RKO (cell line): ENCODE data around the gene EN1.

Source experiments
- DNase-seq: peaks from one replicate; pipeline ENCODE4 v3.0.0-alpha.2; 2016; ENCODE audit warnings: low spot score

The EN1 gene

GRCh38 chr2:118817469-118817868 lies 30.0 kb downstream of the EN1 start:
- no peak for DNase-seq

DNA sequence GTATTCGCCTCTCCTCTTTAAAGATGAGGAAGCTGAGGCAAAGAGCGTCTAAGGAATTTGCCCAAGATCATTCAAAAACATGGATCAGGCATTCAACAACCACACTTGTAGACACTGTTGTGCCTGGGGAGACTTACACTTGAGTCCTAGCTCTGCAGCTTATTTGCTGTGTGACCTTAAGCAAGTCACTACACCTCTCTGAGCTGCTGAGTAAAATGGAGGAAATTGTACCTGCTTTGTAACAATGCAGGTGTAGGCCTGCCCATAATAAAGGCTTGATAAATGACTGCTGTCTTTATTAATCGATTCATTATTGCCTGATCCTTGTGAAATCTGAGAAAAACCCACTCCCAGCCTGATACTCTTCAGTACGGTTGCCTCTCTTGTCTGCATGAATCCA lies 30.8 kb downstream of the EN1 start:
- DNase-seq = no peak

DNA sequence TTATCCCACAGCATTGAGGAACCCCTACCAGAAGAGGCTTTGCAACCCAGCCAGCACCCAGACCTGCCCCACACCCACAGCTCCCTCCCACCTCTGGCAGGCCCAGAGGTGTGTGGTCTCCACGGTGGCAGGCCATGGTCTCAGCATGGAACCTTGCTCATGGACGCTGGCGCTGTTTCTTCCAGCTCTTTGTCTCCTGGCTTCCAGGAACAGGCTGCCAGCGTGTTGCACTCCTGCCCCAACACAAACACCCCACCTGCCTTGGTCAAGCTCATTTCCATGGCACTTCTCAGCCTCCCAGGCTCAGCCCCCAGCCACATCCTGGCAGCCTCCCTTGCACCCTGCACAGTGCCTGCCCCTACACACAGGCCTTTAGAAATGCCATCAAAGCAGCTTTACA lies 31.7 kb downstream of the EN1 start:
- no peak for DNase-seq

GRCh38 chr2:118815314-118815713 lies 32.1 kb downstream of the EN1 start:
- no peak for DNase-seq

- no peak for DNase-seq
Observed at GRCh38 chr2:118814368-118814767, 33.1 kb downstream of the EN1 start.

- DNase-seq = no peak
Observed at GRCh38 chr2:118813601-118814339, 33.7 kb downstream of the EN1 start.

DNA sequence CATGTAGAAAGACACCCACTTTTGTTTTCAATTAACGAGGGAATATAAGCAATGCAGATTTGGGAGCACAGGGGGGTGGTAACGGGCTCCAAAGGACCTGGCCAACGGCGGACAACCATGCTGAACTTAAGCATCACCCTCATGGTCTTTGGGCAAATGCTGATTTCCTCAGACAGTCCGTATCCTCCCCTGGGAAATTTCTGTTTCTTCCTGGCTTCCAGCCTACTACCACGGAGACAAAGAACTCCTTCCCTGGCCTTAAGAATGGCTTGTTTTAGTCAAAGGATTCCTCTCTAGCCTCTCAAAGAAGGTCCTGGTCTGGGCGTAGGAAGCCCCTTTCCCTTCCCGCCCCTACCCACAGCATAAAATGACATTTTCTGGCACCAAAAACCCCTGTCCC lies 34.3 kb downstream of the EN1 start:
- no peak for DNase-seq

- no peak for DNase-seq
Observed at GRCh38 chr2:118812552-118812951, 34.9 kb downstream of the EN1 start.

- DNase-seq = no peak
Observed at GRCh38 chr2:118811514-118812115, 35.8 kb downstream of the EN1 start.

GRCh38 chr2:118810766-118811165 lies 36.7 kb downstream of the EN1 start:
- no peak for DNase-seq

GRCh38 chr2:118808429-118808809 lies 39.0 kb downstream of the EN1 start:
- DNase-seq = no peak

- no peak for DNase-seq
Observed at GRCh38 chr2:118807668-118808428, 39.6 kb downstream of the EN1 start.

- DNase-seq = no peak
Observed at GRCh38 chr2:118806797-118807667, 40.4 kb downstream of the EN1 start.

DNA sequence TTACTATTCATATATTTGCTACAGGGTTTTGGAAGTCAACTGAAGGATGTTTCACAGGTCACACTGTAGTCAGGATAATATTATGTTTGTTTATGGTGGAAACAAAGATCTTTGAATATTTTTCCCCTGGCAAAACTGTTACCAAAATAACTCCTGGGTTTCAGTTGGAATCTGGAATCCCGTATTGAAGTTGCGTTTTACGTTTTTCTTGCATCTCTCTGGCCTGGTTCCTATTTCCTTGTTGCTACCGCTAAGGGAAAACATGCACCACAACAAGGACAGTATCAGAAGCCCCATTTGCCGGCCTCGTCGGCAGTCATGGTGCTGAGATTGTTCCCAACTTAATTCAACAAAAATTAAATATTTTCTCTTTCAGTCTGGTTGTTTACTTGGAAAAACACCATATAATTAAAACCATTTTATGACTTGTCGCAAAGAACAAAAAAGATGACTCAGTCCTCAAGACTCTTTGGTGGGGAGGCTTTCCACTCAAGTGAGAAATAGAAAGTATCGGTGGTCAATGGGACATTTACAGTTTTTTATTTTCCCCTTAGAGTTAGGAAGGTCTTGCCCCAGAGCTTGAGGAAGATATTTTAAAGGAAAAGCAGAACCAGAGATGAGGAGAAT lies 42.3 kb downstream of the EN1 start:
- DNase-seq = no peak

DNA sequence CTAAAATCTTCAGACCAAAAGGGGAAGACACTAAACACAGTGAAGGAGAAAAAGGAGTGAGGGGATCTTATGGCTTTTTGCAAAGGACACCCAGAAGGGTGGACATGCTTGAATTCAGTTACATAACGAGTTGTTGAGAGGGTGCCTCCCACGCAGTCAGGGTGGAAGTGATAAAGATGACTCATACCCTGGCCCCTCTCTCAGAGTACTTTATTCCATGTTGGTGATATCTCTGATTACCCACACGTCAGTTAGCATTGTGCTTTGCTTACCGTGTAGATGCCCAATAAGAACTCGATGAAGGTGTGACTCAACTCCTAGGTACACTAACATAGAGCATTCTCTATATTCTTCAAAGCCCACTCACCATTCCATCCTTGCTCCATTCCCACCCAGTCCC lies 44.4 kb downstream of the EN1 start:
- DNase-seq = no peak

DNA sequence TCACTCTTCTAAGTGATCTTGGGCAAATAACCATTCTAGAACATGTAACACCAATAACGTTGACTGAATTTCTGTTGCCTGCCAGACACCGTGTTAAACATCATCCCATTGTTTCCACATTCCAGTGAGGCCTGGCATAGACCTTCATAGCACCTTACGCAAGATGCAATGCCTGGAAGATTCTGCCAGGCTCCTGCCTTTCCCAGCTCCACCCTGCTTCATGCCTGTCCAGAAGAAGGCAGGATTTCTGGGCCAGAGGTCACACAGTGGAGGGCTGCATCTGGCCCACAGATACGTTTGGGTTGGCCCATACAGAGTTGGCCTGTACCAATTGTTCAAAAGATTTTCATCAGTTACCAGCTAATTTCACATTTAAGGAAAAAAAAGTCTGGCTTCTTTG lies 46.3 kb downstream of the EN1 start:
- no peak for DNase-seq

- no peak for DNase-seq
Observed at GRCh38 chr2:118800736-118801135, 46.7 kb downstream of the EN1 start.

- no peak for DNase-seq
Observed at GRCh38 chr2:118794546-118794945, 52.9 kb downstream of the EN1 start.
